HEK293 (cell line): ENCODE data around the gene TPSG1.
A peak's percentile ranks its signal among the peaks of the same experiment; 100 is the strongest.

ENCODE experiments used
- EGR2 ChIP-seq: fragments of 450-650 bp; formaldehyde crosslinking; IDR thresholded peaks from 2 replicates; pipeline ENCODE4 v1.5.1; 2016; ENCODE audit warnings: low read depth, missing biosample characterization, missing genetic modification characterization
- HOXD13 ChIP-seq: sonication (generic); formaldehyde crosslinking; IDR thresholded peaks from 2 replicates; pipeline ENCODE4 v1.8.0; 2022; ENCODE audit warnings: missing genetic modification reagents, borderline replicate concordance
- KLF10 ChIP-seq: fragments of 450-650 bp; IDR thresholded peaks from 2 replicates; pipeline ENCODE4 v1.5.1; 2018; ENCODE audit warnings: missing biosample characterization, mild to moderate bottlenecking, missing genetic modification characterization
- KLF8 ChIP-seq: fragments of 450-650 bp; formaldehyde crosslinking; IDR thresholded peaks from 2 replicates; pipeline ENCODE4 v1.5.1; 2016; ENCODE audit warnings: missing biosample characterization, missing genetic modification characterization
- MEIS1 ChIP-seq: sonication (generic); formaldehyde crosslinking; IDR thresholded peaks from 2 replicates; pipeline ENCODE4 v1.8.1; 2022; ENCODE audit warnings: missing genetic modification reagents, mild to moderate bottlenecking, borderline replicate concordance
- REPIN1 ChIP-seq: fragments of 450-650 bp; formaldehyde crosslinking; IDR thresholded peaks from 2 replicates; pipeline ENCODE4 v1.5.1; 2017; ENCODE audit warnings: missing biosample characterization, missing genetic modification characterization, low read depth
- SETDB1 ChIP-seq: IDR thresholded peaks from one replicate; pipeline ENCODE4 v1.6.1; 2017; ENCODE audit warnings: mild to moderate bottlenecking, low read length, moderate library complexity, mixed read lengths; ENCODE audit not compliant: insufficient read length
- SP2 ChIP-seq: fragments of 450-650 bp; formaldehyde crosslinking; IDR thresholded peaks from 2 replicates; pipeline ENCODE4 v1.5.1; 2016; ENCODE audit warnings: missing biosample characterization, missing genetic modification characterization
- SP3 ChIP-seq: fragments of 450-650 bp; formaldehyde crosslinking; IDR thresholded peaks from 2 replicates; pipeline ENCODE4 v1.5.1; 2016; ENCODE audit warnings: missing biosample characterization, missing genetic modification characterization
- WT1 ChIP-seq: fragments of 450-650 bp; formaldehyde crosslinking; IDR thresholded peaks from 2 replicates; pipeline ENCODE4 v1.5.1; 2016; ENCODE audit warnings: missing biosample characterization, missing genetic modification characterization
- ZBTB7A ChIP-seq: fragments of 450-650 bp; formaldehyde crosslinking; IDR thresholded peaks from 2 replicates; pipeline ENCODE4 v1.5.1; 2016; ENCODE audit warnings: low read depth, missing biosample characterization, missing genetic modification characterization
- ZEB2 ChIP-seq: fragments of 450-650 bp; formaldehyde crosslinking; IDR thresholded peaks from 2 replicates; pipeline ENCODE4 v1.5.1; 2016; ENCODE audit warnings: missing biosample characterization, missing genetic modification characterization
- ZFP37 ChIP-seq: fragments of 450-650 bp; formaldehyde crosslinking; IDR thresholded peaks from 2 replicates; pipeline ENCODE4 v1.5.1; 2016; ENCODE audit warnings: missing biosample characterization, missing genetic modification characterization
- ZFP69B ChIP-seq: fragments of 450-650 bp; formaldehyde crosslinking; IDR thresholded peaks from 2 replicates; pipeline ENCODE4 v1.5.1; 2016; ENCODE audit warnings: missing biosample characterization, missing genetic modification characterization
- ZIC2 ChIP-seq: fragments of 450-650 bp; formaldehyde crosslinking; IDR thresholded peaks from 2 replicates; pipeline ENCODE4 v1.5.1; 2016; ENCODE audit warnings: missing biosample characterization, missing genetic modification characterization
- ZNF16 ChIP-seq: fragments of 450-650 bp; formaldehyde crosslinking; IDR thresholded peaks from 2 replicates; pipeline ENCODE4 v1.5.1; 2016; ENCODE audit warnings: low read depth, missing biosample characterization, missing genetic modification characterization
- ZNF2 ChIP-seq: fragments of 450-650 bp; formaldehyde crosslinking; IDR thresholded peaks from 2 replicates; pipeline ENCODE4 v1.5.1; 2016; ENCODE audit warnings: missing biosample characterization, missing genetic modification characterization
- ZNF202 ChIP-seq: fragments of 450-650 bp; formaldehyde crosslinking; IDR thresholded peaks from 2 replicates; pipeline ENCODE4 v1.5.1; 2016; ENCODE audit warnings: missing biosample characterization, missing genetic modification characterization, borderline replicate concordance
- ZNF292 ChIP-seq: fragments of 450-650 bp; formaldehyde crosslinking; IDR thresholded peaks from 2 replicates; pipeline ENCODE4 v1.5.1; 2016; ENCODE audit warnings: low read depth, missing biosample characterization, missing genetic modification characterization, borderline replicate concordance
- ZNF335 ChIP-seq: fragments of 450-650 bp; formaldehyde crosslinking; conservative IDR thresholded peaks from 2 replicates; pipeline ENCODE4 v1.5.1; 2016; ENCODE audit warnings: missing biosample characterization, missing genetic modification characterization
- ZNF354C ChIP-seq: fragments of 450-650 bp; formaldehyde crosslinking; IDR thresholded peaks from 2 replicates; pipeline ENCODE4 v1.5.1; 2016; ENCODE audit warnings: missing biosample characterization, missing genetic modification characterization, low read depth, borderline replicate concordance
- ZNF37A ChIP-seq: fragments of 450-650 bp; IDR thresholded peaks from 2 replicates; pipeline ENCODE4 v1.5.1; 2018; ENCODE audit warnings: missing biosample characterization, missing genetic modification characterization
- ZNF394 ChIP-seq: fragments of 450-650 bp; formaldehyde crosslinking; IDR thresholded peaks from 2 replicates; pipeline ENCODE4 v1.5.1; 2016; ENCODE audit warnings: missing biosample characterization, missing genetic modification characterization, mild to moderate bottlenecking, moderate library complexity, borderline replicate concordance
- ZNF473 ChIP-seq: fragments of 450-650 bp; formaldehyde crosslinking; IDR thresholded peaks from 2 replicates; pipeline ENCODE4 v1.5.1; 2017; ENCODE audit warnings: missing biosample characterization, missing genetic modification characterization
- ZNF501 ChIP-seq: fragments of 450-650 bp; formaldehyde crosslinking; IDR thresholded peaks from 2 replicates; pipeline ENCODE4 v1.5.1; 2016; ENCODE audit warnings: missing biosample characterization, missing genetic modification characterization
- ZNF529 ChIP-seq: fragments of 450-650 bp; formaldehyde crosslinking; IDR thresholded peaks from 2 replicates; pipeline ENCODE4 v1.5.1; 2017; ENCODE audit warnings: missing genetic modification characterization, missing biosample characterization; ENCODE audit not compliant: insufficient replicate concordance
- ZNF596 ChIP-seq: fragments of 450-650 bp; IDR thresholded peaks from 2 replicates; pipeline ENCODE4 v1.5.0; 2018; ENCODE audit warnings: missing biosample characterization, mild to moderate bottlenecking, missing genetic modification characterization, moderate library complexity
- ZNF843 ChIP-seq: fragments of 450-650 bp; formaldehyde crosslinking; IDR thresholded peaks from 2 replicates; pipeline ENCODE4 v1.5.1; 2016; ENCODE audit warnings: missing biosample characterization, missing genetic modification characterization
- TF ChIP-seq, protein P1 (sequence below): fragments of 450-650 bp; formaldehyde crosslinking; IDR thresholded peaks from 2 replicates; pipeline ENCODE4 v1.5.1; 2016; ENCODE audit warnings: missing biosample characterization, missing genetic modification characterization, borderline replicate concordance
- TF ChIP-seq, protein P2 (sequence below): fragments of 450-650 bp; formaldehyde crosslinking; IDR thresholded peaks from 2 replicates; pipeline ENCODE4 v1.5.1; 2017; ENCODE audit warnings: missing biosample characterization, missing genetic modification characterization
- TF ChIP-seq, protein P3 (sequence below): fragments of 450-650 bp; formaldehyde crosslinking; IDR thresholded peaks from 2 replicates; pipeline ENCODE4 v1.5.1; 2016; ENCODE audit warnings: missing biosample characterization, missing genetic modification characterization
- TF ChIP-seq, protein P4 (sequence below): fragments of 450-650 bp; formaldehyde crosslinking; IDR thresholded peaks from 2 replicates; pipeline ENCODE4 v1.5.1; 2016; ENCODE audit warnings: missing biosample characterization, missing genetic modification characterization
- TF ChIP-seq, protein P5 (sequence below): fragments of 450-650 bp; formaldehyde crosslinking; IDR thresholded peaks from 2 replicates; pipeline ENCODE4 v1.5.1; 2017; ENCODE audit warnings: missing biosample characterization, missing genetic modification characterization

TPSG1 gene

DNA sequence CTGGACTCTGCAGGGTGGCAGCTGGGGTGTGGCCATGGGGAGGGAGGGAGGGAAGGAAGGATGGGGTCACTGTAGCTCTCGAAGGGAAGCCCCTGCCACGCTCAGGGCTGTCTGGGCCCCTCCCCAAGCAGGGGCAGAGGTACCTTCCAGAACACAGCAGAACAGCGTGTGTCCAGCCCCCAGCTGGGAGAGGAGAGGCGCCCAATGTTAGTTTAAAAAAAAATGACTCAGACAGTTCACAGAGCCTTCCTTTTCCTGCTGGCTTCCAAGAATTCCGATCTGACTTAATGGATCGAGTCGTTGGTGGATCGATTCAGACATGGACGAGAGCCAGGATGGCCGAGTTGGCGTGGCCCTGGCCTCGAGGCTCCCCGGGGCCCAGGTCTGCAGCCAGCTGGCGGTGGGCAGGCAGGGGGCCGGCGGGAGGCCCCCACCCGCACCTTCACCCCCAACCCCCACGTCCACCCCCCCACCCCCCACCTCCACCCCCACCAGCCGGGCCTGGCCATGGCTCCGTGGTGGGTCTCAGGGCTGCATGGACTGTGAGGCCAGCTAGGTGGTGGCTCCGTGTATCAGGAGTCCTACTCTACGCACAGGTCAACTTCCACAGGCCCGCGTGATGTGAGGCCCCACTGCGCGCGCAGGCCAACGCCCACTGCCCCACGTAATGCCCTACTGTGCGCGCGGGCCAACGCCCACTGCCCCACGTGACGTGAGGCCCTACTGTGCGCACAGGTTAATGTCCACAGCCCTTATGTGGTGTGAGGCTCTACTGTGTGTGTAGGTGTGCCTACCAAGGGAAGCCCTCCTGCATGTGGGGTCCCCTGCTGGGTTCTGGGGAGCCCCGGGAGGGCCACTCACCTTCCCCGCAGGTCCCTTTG lies 50.4 kb downstream of the TPSG1 start (continued):
- TF ChIP-seq ZFP69B (tag by site-specific recombination) (no peak), ZFP37 (tag by site-specific recombination) (no peak), ZNF843 (tag by site-specific recombination) (no peak), ZNF335 (tag by site-specific recombination) (no peak), HOXD13 (no peak), ZNF37A (tag by site-specific recombination) (no peak), ZNF292 (tag by site-specific recombination) (no peak), REPIN1 (tag by site-specific recombination) (no peak), ZIC2 (tag by site-specific recombination) (peak; percentile 85), ZNF596 (tag by site-specific recombination) (no peak), ZNF473 (tag by site-specific recombination) (no peak), ZNF16 (tag by site-specific recombination) (no peak), SETDB1 (no peak), ZNF2 (tag by site-specific recombination) (no peak), WT1 (tag by site-specific recombination) (no peak), ZEB2 (tag by site-specific recombination) (no peak), KLF8 (tag by site-specific recombination) (peak; percentile 49; the same call in 1 of the 2 replicates), EGR2 (tag by site-specific recombination) (0 out of 2 replicates have a peak, but pooled peaks have one; percentile 12), SP2 (no peak; the same call in 1 of the 2 replicates), ZNF529 (tag by site-specific recombination) (no peak), MEIS1 (CRISPR knock-in tag) (no peak), KLF10 (tag by site-specific recombination) (peak; percentile 74; the same call in 1 of the 2 replicates), ZBTB7A (peak; percentile 11; the same call in 1 of the 2 replicates), ZNF501 (no peak), ZNF394 (tag by site-specific recombination) (no peak), ZNF202 (tag by site-specific recombination) (no peak), ZNF354C (tag by site-specific recombination) (no peak), SP3 (no peak)
- TF ChIP-seq, protein P1, sequence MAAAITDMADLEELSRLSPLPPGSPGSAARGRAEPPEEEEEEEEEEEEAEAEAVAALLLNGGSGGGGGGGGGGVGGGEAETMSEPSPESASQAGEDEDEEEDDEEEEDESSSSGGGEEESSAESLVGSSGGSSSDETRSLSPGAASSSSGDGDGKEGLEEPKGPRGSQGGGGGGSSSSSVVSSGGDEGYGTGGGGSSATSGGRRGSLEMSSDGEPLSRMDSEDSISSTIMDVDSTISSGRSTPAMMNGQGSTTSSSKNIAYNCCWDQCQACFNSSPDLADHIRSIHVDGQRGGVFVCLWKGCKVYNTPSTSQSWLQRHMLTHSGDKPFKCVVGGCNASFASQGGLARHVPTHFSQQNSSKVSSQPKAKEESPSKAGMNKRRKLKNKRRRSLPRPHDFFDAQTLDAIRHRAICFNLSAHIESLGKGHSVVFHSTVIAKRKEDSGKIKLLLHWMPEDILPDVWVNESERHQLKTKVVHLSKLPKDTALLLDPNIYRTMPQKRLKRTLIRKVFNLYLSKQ (tag by site-specific recombination) = no peak
- TF ChIP-seq, protein P2, sequence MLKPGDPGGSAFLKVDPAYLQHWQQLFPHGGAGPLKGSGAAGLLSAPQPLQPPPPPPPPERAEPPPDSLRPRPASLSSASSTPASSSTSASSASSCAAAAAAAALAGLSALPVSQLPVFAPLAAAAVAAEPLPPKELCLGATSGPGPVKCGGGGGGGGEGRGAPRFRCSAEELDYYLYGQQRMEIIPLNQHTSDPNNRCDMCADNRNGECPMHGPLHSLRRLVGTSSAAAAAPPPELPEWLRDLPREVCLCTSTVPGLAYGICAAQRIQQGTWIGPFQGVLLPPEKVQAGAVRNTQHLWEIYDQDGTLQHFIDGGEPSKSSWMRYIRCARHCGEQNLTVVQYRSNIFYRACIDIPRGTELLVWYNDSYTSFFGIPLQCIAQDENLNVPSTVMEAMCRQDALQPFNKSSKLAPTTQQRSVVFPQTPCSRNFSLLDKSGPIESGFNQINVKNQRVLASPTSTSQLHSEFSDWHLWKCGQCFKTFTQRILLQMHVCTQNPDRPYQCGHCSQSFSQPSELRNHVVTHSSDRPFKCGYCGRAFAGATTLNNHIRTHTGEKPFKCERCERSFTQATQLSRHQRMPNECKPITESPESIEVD (tag by site-specific recombination) = no peak
- TF ChIP-seq, protein P3, sequence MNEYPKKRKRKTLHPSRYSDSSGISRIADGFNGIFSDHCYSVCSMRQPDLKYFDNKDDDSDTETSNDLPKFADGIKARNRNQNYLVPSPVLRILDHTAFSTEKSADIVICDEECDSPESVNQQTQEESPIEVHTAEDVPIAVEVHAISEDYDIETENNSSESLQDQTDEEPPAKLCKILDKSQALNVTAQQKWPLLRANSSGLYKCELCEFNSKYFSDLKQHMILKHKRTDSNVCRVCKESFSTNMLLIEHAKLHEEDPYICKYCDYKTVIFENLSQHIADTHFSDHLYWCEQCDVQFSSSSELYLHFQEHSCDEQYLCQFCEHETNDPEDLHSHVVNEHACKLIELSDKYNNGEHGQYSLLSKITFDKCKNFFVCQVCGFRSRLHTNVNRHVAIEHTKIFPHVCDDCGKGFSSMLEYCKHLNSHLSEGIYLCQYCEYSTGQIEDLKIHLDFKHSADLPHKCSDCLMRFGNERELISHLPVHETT (tag by site-specific recombination) = no peak
- TF ChIP-seq, protein P4, sequence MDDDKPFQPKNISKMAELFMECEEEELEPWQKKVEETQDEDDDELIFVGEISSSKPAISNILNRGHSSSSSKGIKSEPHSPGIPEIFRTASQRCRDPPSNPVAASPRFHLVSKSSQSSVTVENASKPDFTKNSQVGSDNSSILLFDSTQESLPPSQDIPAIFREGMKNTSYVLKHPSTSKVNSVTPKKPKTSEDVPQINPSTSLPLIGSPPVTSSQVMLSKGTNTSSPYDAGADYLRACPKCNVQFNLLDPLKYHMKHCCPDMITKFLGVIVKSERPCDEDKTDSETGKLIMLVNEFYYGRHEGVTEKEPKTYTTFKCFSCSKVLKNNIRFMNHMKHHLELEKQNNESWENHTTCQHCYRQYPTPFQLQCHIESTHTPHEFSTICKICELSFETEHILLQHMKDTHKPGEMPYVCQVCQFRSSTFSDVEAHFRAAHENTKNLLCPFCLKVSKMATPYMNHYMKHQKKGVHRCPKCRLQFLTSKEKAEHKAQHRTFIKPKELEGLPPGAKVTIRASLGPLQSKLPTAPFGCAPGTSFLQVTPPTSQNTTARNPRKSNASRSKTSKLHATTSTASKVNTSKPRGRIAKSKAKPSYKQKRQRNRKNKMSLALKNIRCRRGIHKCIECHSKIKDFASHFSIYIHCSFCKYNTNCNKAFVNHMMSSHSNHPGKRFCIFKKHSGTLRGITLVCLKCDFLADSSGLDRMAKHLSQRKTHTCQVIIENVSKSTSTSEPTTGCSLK = no peak
- TF ChIP-seq, protein P5, sequence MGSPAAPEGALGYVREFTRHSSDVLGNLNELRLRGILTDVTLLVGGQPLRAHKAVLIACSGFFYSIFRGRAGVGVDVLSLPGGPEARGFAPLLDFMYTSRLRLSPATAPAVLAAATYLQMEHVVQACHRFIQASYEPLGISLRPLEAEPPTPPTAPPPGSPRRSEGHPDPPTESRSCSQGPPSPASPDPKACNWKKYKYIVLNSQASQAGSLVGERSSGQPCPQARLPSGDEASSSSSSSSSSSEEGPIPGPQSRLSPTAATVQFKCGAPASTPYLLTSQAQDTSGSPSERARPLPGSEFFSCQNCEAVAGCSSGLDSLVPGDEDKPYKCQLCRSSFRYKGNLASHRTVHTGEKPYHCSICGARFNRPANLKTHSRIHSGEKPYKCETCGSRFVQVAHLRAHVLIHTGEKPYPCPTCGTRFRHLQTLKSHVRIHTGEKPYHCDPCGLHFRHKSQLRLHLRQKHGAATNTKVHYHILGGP (tag by site-specific recombination) = no peak
